OCI-LY7 (cell line): ENCODE data around the gene VPS26A.

Experiments used
- EZH2phosphoT487 ChIP-seq: fragments of 200-600 bp; sonication (generic); IDR thresholded peaks from 2 replicates; pipeline ENCODE4 v1.6.1; 2018; ENCODE audit warnings: low read depth, borderline replicate concordance, mild to moderate bottlenecking, mixed run types, antibody characterized with exemption, low read length, moderate library complexity, mixed read lengths
- TF ChIP-seq, protein P1 (sequence below): fragments of 200-600 bp; sonication (generic); conservative IDR thresholded peaks from 2 replicates; pipeline ENCODE4 v1.5.1; 2014; ENCODE audit warnings: mild to moderate bottlenecking, antibody characterized with exemption, low read length, moderate library complexity, mixed read lengths

DNA sequence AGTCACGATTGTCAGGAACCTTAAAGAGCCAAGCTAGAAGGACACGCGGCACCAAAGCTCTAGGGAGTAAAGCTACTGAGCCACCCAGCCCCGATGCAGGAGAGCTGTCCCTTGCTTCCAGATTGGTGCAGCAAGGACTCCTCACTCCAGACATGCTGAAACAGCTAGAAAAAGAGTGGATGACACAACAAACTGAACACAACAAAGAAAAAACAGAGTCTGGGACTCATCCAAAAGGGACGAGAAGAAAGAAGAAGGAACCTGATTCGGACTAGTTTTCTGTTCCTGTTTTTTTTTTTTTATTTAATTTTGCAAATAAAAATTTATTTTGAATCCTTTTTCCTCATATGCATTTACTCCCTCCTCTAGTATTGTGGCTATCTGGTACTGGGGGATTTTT lies 84.8 kb downstream of the VPS26A start:
- TF ChIP-seq, protein P1, sequence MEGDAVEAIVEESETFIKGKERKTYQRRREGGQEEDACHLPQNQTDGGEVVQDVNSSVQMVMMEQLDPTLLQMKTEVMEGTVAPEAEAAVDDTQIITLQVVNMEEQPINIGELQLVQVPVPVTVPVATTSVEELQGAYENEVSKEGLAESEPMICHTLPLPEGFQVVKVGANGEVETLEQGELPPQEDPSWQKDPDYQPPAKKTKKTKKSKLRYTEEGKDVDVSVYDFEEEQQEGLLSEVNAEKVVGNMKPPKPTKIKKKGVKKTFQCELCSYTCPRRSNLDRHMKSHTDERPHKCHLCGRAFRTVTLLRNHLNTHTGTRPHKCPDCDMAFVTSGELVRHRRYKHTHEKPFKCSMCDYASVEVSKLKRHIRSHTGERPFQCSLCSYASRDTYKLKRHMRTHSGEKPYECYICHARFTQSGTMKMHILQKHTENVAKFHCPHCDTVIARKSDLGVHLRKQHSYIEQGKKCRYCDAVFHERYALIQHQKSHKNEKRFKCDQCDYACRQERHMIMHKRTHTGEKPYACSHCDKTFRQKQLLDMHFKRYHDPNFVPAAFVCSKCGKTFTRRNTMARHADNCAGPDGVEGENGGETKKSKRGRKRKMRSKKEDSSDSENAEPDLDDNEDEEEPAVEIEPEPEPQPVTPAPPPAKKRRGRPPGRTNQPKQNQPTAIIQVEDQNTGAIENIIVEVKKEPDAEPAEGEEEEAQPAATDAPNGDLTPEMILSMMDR, result no peak
- TF ChIP-seq EZH2phosphoT487, result no peak
